Activated T-helper 1 cell treated with Interleukin-2 at 50 U/mL for 16 hours (primary cell): ENCODE results near the gene SNRNP70.
"Not testable (repeated sequence)": the region's sequence is repeated elsewhere in the genome, so short reads cannot be mapped to it uniquely, and the experiment has no call there.

Experiments used
- DNase-seq: peaks from one replicate; pipeline ENCODE4 v3.0.0-alpha.2; 2020; ENCODE audit warnings: low read depth

Gene SNRNP70

GRCh38 chr19:49120868-49121267 lies 35.6 kb downstream of the SNRNP70 start:
- no peak for DNase-seq

- not testable (repeated sequence) for DNase-seq
These were observed 36.6 kb downstream of the SNRNP70 start for GRCh38 chr19:49121841-49122240.

GRCh38 chr19:49123285-49123684 lies 38.0 kb downstream of the SNRNP70 start:
- not testable (repeated sequence) for DNase-seq

GRCh38 chr19:49125025-49125731 lies 39.9 kb downstream of the SNRNP70 start:
- DNase-seq = no peak

GRCh38 chr19:49126575-49126974 lies 41.3 kb downstream of the SNRNP70 start:
- no peak for DNase-seq

DNA sequence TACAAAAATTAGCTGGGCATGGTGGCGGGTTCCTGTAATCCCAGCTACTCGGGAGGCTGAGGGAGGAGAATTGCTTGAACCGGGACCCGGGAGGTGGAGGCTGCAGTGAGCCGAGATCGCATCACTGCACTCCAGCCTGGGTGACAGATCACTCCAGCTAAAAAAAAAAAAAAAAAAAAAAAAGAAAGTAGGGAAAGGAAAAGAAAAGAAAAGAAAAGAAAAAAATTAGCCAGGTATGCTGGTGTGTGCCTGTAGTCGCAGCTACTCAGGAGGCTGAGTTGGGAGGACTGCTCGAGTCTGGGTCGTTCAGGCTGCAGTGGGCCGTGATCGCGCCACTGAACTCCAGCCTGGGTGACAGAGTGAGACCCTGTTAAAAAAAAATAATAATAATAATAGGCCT lies 42.0 kb downstream of the SNRNP70 start:
- not testable (repeated sequence) for DNase-seq

GRCh38 chr19:49127674-49128544 lies 42.7 kb downstream of the SNRNP70 start:
- peak; percentile 87 for DNase-seq

- no peak for DNase-seq
These were observed 43.4 kb downstream of the SNRNP70 start for GRCh38 chr19:49128545-49129237.

GRCh38 chr19:49129238-49129583 lies 44.0 kb downstream of the SNRNP70 start:
- no peak for DNase-seq

GRCh38 chr19:49130325-49130724 lies 45.1 kb downstream of the SNRNP70 start:
- no peak for DNase-seq

- no peak for DNase-seq
These were observed 47.8 kb downstream of the SNRNP70 start for GRCh38 chr19:49132974-49133609.

DNA sequence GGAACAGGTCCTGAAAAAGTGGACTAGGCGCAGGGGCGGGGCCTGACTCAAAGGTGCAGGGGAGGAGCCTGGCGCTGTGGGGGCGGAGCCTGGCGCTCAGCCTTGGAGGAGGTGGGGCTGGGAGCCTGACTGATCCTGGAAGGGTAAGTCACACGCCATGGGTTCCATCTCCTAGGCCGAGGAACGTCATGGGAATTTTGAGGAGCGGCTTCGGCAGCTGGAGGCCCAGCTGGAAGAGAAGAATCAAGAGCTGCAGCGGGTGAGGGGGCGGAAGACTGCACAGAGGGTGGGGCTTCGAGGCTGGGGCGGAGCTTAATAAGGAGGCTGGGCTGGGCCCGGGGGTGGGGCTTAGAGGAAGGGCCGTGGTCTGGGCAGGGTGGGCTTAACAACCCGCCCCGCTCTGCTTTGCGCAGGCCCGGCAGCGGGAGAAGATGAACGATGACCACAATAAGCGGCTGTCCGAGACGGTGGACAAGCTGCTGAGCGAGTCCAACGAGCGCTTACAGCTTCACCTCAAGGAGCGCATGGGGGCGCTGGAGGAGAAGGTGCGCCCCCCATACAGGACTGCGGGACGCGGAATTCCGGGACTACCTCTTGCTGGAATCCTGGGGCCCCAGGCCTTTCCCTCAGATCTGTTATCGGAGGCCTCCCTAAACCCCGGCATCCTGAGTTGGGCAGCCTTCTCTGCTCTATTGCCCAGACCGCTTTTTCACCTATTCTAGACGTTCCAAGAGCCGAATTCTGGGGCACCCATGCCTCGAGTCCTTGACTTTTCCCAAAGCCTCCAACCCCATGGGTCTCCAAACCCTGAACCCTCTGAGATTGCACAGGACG lies 48.6 kb downstream of the SNRNP70 start:
- DNase-seq = no peak

DNA sequence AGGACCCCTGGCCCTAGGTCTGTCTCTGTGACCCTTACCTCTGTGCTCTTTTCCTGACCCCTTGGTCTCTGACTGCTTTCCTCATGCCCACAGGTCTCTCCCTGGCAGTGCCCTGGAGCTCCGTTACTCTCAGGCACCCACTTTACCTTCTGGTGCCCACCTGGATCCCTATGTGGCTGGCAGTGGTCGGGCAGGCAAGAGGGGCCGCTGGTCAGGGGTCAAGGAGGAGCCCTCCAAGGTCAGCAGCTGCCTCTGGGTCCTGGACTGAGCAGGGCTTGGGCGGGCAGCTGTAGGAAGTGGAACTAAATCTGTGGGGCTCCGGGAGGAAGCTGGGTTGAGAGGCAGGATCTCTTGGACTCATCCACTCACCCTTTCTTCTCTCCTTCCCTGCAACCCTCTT lies 50.4 kb downstream of the SNRNP70 start:
- no peak for DNase-seq

- no peak for DNase-seq
These were observed 51.5 kb downstream of the SNRNP70 start for GRCh38 chr19:49136771-49137171.

- DNase-seq = no peak
These were observed 55.7 kb downstream of the SNRNP70 start for GRCh38 chr19:49140951-49141350.

DNA sequence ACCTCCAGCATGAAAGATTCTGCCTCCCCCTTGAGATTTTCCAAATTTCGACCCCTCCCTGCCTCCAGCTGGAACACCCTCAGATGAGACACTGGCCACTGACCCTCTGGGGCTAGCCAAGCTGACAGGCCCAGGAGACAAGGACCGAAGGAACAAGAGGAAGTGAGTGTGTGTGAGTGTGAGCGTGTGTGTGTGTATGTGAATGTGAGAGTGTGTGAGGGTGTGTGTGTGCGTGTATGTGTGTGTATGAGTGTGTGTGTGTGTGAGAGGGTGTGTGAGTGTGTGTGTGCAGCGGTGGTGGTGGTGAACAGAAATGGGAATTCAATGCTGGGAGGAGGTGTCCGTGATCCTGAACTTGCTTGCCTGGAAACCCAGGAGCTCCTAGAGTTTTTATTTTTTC lies 56.1 kb downstream of the SNRNP70 start:
- no peak for DNase-seq

DNA sequence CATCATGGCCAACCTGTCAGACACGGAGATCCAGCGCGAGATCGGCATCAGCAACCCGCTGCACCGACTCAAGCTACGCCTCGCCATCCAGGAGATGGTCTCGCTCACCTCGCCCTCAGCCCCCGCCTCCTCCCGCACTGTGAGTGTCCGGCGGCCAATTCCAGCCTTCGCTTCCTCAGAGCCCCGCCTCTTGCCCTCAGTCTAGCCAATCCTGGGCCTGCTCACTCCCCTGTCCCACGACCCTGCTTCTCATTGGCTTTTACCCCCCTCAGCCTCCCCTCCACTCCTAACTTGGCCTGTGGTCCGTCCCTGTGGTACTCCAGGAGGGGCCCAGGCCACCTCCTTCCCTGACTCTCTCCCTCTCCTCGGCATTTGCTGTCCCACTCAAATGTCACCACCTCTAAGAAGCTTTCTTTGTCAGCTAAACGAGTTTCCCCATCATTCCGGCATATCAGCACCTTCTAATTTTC lies 57.6 kb downstream of the SNRNP70 start:
- DNase-seq = no peak

- peak; percentile 62 for DNase-seq
These were observed 60.5 kb downstream of the SNRNP70 start for GRCh38 chr19:49145573-49146407.

DNA sequence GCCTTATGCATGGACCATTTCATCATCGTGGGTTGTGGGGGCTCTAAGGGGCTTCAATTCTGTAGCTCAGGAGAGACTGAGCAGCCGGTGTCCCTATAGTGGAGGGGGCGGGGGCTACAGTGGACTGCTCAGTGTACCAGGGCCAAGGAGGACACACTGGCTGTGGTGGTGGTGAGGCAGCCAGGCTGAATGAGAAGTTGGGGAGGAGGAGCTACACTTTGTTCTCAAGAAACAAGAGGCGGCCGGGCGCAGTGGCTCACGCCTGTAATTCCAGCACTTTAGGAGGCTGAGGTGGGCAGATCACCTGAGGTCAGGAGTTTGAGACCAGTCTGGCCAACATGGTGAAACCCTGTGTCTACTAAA lies 61.1 kb downstream of the SNRNP70 start:
- not testable (repeated sequence) for DNase-seq

- DNase-seq = no peak
These were observed 62.9 kb downstream of the SNRNP70 start for GRCh38 chr19:49148044-49148682.
